Neural cell (in vitro differentiated cells): Measurements from ENCODE around the gene RILPL2. TPM values are rescaled to one million over a fixed set of nuclear protein-coding genes. Genes with fewer than 3 reads are reported as not detected.
"Not testable (repeated sequence)": the region's sequence is repeated elsewhere in the genome, so short reads cannot be mapped to it uniquely, and the experiment has no call there.

Experiments used
- H2AFZ ChIP-seq: fragments of 200-600, 300-800 bp; sonication (generic), shearing (Covaris generic); 2 replicates; pipeline ENCODE4 v1.6.0; 2014; ENCODE audit warnings: low read depth, mild to moderate bottlenecking, antibody characterized with exemption, low read length, moderate library complexity
- H3F3A ChIP-seq: fragments of 200-600 bp; shearing (Covaris generic); 2 replicates; pipeline ENCODE4 v1.6.1; 2016; ENCODE audit warnings: mild to moderate bottlenecking, moderate library complexity, mixed read lengths, antibody characterized with exemption, low read length; ENCODE audit not compliant: insufficient read depth, poor library complexity, severe bottlenecking
- H3K27ac ChIP-seq: fragments of 200-600, 300-800 bp; sonication (generic), shearing (Covaris generic); 2 replicates; pipeline ENCODE4 v1.5.1; 2014; ENCODE audit warnings: mild to moderate bottlenecking, low read length, moderate library complexity
- H3K27me3 ChIP-seq: fragments of 300-800, 200-600 bp; sonication (generic), shearing (Covaris generic); 2 replicates; pipeline ENCODE4 v1.6.0; 2014; ENCODE audit warnings: mild to moderate bottlenecking, low read depth, low read length, moderate library complexity; ENCODE audit not compliant: insufficient read depth
- H3K36me3 ChIP-seq: fragments of 300-800, 200-600 bp; sonication (generic), shearing (Covaris generic); 2 replicates; pipeline ENCODE4 v1.5.1; 2014; ENCODE audit warnings: mild to moderate bottlenecking, antibody characterized with exemption, low read length, moderate library complexity; ENCODE audit not compliant: insufficient read depth
- H3K4me2 ChIP-seq: fragments of 300-800, 200-600 bp; sonication (generic), shearing (Covaris generic); 2 replicates; pipeline ENCODE4 v1.6.0; 2014; ENCODE audit warnings: mild to moderate bottlenecking, low read length
- H3K4me3 ChIP-seq: fragments of 300-800, 200-600 bp; sonication (generic), shearing (Covaris generic); 2 replicates; pipeline ENCODE4 v1.5.1; 2014; ENCODE audit warnings: mild to moderate bottlenecking, low read length, moderate library complexity
- H3K79me2 ChIP-seq: fragments of 200-600 bp; shearing (Covaris generic); replicated peaks from 2 replicates; pipeline ENCODE4 v1.6.0; 2014; ENCODE audit warnings: mild to moderate bottlenecking, low read length, moderate library complexity; ENCODE audit not compliant: insufficient read depth
- H3K9ac ChIP-seq: fragments of 300-800, 200-600 bp; sonication (generic), shearing (Covaris generic); 2 replicates; pipeline ENCODE4 v1.6.1; 2016; ENCODE audit warnings: mild to moderate bottlenecking, low read length, mixed read lengths
- H3K9me2 ChIP-seq: fragments of 200-600 bp; shearing (Covaris generic); 2 replicates; pipeline ENCODE4 v1.6.1; 2016; ENCODE audit warnings: mild to moderate bottlenecking, low read length, mixed read lengths; ENCODE audit not compliant: insufficient read depth
- H3K9me3 ChIP-seq: fragments of 200-600, 300-800 bp; sonication (generic), shearing (Covaris generic); 2 replicates; pipeline ENCODE4 v1.6.1; 2016; ENCODE audit warnings: mild to moderate bottlenecking, mixed run types, low read length, moderate library complexity, mixed read lengths
- H4K20me1 ChIP-seq: fragments of 200-600 bp; shearing (Covaris generic); 2 replicates; pipeline ENCODE4 v1.6.1; 2016; ENCODE audit warnings: mild to moderate bottlenecking, mixed run types; ENCODE audit not compliant: insufficient read depth
- EP300 ChIP-seq: fragments of 450-650 bp; conservative IDR thresholded peaks from 2 replicates; pipeline ENCODE4 v1.6.1; 2014; ENCODE audit warnings: antibody characterized with exemption, mild to moderate bottlenecking, moderate library complexity; ENCODE audit not compliant: poor library complexity, severe bottlenecking
- EZH2 ChIP-seq: fragments of 200-600, 300-800 bp; shearing (Covaris generic), sonication (generic); IDR thresholded peaks from 2 replicates; pipeline ENCODE4 v1.6.1; 2014; ENCODE audit warnings: antibody characterized with exemption, low read length, borderline replicate concordance, mild to moderate bottlenecking; ENCODE audit not compliant: insufficient read depth, poor library complexity, severe bottlenecking
- MXI1 ChIP-seq: fragments of 450-650 bp; conservative IDR thresholded peaks from 2 replicates; pipeline ENCODE4 v1.6.1; 2014; ENCODE audit warnings: antibody characterized with exemption, mild to moderate bottlenecking; ENCODE audit not compliant: poor library complexity, severe bottlenecking
- POLR2AphosphoS5 ChIP-seq: IDR thresholded peaks from 2 replicates; pipeline ENCODE4 v1.6.1; 2012
- RAD21 ChIP-seq: fragments of 450-650 bp; conservative IDR thresholded peaks from 2 replicates; pipeline ENCODE4 v1.6.1; 2014; ENCODE audit warnings: antibody characterized with exemption, mild to moderate bottlenecking, moderate library complexity
- SMC3 ChIP-seq: fragments of 450-650 bp; conservative IDR thresholded peaks from 2 replicates; pipeline ENCODE4 v1.6.1; 2014; ENCODE audit warnings: antibody characterized with exemption, mild to moderate bottlenecking, moderate library complexity; ENCODE audit not compliant: poor library complexity
- TAF1 ChIP-seq: IDR thresholded peaks from 2 replicates; pipeline ENCODE4 v1.6.1; 2012; ENCODE audit warnings: low read depth
- polyA plus RNA-seq: library from polyadenylated mRNA; depleted of rRNA; stranded (reverse); fragments of >200 nt; gene quantifications from 2 replicates; pipeline ENCODE4 v1.2.3, GENCODE V29; 2014
- TF ChIP-seq, protein P1 (sequence below): fragments of 450-650 bp; IDR thresholded peaks from 2 replicates; pipeline ENCODE4 v1.5.1; 2014; ENCODE audit warnings: antibody characterized with exemption, mild to moderate bottlenecking, moderate library complexity; ENCODE audit not compliant: poor library complexity, severe bottlenecking
- TF ChIP-seq, protein P2 (sequence below): IDR thresholded peaks from 2 replicates; pipeline ENCODE4 v1.6.1; 2012; ENCODE audit warnings: borderline replicate concordance

RILPL2 gene
- polyA plus RNA-seq, 1 donor from 2014 or later: 0.07 TPM

DNA sequence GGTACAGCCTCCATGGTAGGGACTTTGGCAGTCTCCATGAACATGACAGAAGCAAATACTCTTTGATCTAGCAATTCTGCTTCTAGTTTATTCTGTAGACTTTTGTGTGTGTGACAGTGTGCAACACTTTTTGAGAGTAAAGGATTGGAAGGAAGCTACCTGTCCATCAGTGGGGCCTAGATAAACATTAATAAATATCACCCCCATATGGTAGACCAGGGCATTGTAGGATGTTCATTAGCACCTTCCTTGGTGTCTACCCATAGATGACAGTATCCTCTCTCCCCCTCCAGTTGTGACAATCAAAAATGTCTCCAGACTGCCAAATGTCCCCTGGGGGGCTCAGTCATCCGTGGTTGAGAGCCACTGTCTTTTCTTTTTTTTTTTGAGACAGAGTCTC lies 32.3 kb upstream of the RILPL2 start:
- no peaks in the 10 kb centered on the region for H3K9me3 ChIP-seq
- peaks cover 9% of the 10 kb centered on the region for H3K36me3 ChIP-seq
- no peaks in the 10 kb centered on the region for H3K9me2 ChIP-seq
- no peak overlapping the region for H3K9ac ChIP-seq
- H3K4me2 ChIP-seq: no peak overlapping the region
- no peak overlapping the region for H3K27ac ChIP-seq
- H3K4me3 ChIP-seq: no peak overlapping the region
- no peaks in the 10 kb centered on the region for H3F3A ChIP-seq
- no peaks in the 10 kb centered on the region for H3K27me3 ChIP-seq
- no peak for TF ChIP-seq MXI1
- TF ChIP-seq, protein P1, sequence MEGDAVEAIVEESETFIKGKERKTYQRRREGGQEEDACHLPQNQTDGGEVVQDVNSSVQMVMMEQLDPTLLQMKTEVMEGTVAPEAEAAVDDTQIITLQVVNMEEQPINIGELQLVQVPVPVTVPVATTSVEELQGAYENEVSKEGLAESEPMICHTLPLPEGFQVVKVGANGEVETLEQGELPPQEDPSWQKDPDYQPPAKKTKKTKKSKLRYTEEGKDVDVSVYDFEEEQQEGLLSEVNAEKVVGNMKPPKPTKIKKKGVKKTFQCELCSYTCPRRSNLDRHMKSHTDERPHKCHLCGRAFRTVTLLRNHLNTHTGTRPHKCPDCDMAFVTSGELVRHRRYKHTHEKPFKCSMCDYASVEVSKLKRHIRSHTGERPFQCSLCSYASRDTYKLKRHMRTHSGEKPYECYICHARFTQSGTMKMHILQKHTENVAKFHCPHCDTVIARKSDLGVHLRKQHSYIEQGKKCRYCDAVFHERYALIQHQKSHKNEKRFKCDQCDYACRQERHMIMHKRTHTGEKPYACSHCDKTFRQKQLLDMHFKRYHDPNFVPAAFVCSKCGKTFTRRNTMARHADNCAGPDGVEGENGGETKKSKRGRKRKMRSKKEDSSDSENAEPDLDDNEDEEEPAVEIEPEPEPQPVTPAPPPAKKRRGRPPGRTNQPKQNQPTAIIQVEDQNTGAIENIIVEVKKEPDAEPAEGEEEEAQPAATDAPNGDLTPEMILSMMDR: no peak
- TF ChIP-seq, protein P2, sequence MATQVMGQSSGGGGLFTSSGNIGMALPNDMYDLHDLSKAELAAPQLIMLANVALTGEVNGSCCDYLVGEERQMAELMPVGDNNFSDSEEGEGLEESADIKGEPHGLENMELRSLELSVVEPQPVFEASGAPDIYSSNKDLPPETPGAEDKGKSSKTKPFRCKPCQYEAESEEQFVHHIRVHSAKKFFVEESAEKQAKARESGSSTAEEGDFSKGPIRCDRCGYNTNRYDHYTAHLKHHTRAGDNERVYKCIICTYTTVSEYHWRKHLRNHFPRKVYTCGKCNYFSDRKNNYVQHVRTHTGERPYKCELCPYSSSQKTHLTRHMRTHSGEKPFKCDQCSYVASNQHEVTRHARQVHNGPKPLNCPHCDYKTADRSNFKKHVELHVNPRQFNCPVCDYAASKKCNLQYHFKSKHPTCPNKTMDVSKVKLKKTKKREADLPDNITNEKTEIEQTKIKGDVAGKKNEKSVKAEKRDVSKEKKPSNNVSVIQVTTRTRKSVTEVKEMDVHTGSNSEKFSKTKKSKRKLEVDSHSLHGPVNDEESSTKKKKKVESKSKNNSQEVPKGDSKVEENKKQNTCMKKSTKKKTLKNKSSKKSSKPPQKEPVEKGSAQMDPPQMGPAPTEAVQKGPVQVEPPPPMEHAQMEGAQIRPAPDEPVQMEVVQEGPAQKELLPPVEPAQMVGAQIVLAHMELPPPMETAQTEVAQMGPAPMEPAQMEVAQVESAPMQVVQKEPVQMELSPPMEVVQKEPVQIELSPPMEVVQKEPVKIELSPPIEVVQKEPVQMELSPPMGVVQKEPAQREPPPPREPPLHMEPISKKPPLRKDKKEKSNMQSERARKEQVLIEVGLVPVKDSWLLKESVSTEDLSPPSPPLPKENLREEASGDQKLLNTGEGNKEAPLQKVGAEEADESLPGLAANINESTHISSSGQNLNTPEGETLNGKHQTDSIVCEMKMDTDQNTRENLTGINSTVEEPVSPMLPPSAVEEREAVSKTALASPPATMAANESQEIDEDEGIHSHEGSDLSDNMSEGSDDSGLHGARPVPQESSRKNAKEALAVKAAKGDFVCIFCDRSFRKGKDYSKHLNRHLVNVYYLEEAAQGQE: no peak
- TF ChIP-seq SMC3: no peak
- TF ChIP-seq RAD21: no peak
- TF ChIP-seq EZH2: no peak
- no peak for TF ChIP-seq EP300
- TF ChIP-seq POLR2AphosphoS5: no peak
- TF ChIP-seq TAF1: no peak
- no peaks in the 10 kb centered on the region for H4K20me1 ChIP-seq
- no peak overlapping the region for H2AFZ ChIP-seq
- H3K79me2 ChIP-seq: peaks cover 5% of the 10 kb centered on the region

DNA sequence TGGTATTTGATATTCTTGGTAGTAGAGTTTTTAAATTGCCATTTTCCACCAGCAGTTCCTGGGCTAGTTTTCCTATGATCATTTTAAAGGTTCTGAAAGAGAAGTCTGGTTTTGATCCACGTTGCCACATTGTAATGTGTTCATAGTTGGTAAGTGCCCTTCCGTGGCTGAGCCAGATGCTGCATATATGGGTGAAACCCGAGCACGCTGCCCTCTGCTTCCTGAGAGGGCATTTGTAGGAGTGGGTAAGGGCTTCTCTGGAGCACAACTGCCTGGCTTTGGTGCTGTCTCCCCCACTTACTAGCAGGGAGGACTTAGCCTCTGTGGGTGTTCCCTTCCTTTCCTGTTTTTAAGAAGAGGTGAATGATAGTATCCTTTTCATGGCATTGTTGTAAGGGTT lies 28.6 kb upstream of the RILPL2 start:
- Histone ChIP-seq H3K9me2 (no peaks in the 10 kb centered on the region), H3K27me3 (no peaks in the 10 kb centered on the region), H3F3A (no peaks in the 10 kb centered on the region), H3K36me3 (no peaks in the 10 kb centered on the region), H3K79me2 (peaks cover 5% of the 10 kb centered on the region), H3K4me2 (no peak overlapping the region), H2AFZ (no peak overlapping the region), H3K27ac (no peak overlapping the region), H3K4me3 (no peak overlapping the region), H4K20me1 (no peaks in the 10 kb centered on the region), H3K9ac (no peak overlapping the region), H3K9me3 (no peaks in the 10 kb centered on the region)
- no peak for TF ChIP-seq SMC3
- no peak for TF ChIP-seq EP300
- TF ChIP-seq MXI1: no peak

DNA sequence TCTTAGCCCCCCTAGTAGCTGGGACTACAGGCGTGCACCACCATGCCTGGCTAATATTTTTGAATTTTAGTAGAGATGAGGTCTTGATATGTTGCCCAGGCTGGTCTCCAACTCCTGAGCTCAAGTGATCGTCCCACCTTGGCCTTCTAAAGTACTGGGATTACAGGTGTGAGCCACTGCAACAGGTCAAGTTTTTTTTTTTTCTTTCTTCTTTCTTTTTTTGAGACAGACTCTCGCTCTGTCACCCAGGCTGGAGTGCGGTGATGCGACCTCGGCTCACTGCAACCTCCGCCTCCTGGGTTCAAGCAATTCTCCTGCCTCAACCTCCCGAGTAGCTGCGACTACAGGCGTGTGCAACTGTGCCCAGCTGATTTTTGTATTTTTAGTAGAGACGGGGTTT lies 26.7 kb upstream of the RILPL2 start:
- not testable (repeated sequence) for H3K27ac ChIP-seq, H4K20me1 ChIP-seq, H3K9me2 ChIP-seq, H3K27me3 ChIP-seq, H3K36me3 ChIP-seq, H3K4me3 ChIP-seq, H3F3A ChIP-seq, H3K4me2 ChIP-seq, H3K9me3 ChIP-seq, H2AFZ ChIP-seq, H3K9ac ChIP-seq
- H3K79me2 ChIP-seq: peaks cover 11% of the 10 kb centered on the region
